Renal cortex interstitium (tissue), 11 donors: ENCODE data around the gene STOX1. TPM values are rescaled to one million over a fixed set of nuclear protein-coding genes. Genes with fewer than 3 reads are reported as not detected.
"Not testable (repeated sequence)": the region's sequence is repeated elsewhere in the genome, so short reads cannot be mapped to it uniquely, and the experiment has no call there.

Experiments
- DNase-seq, 11 donors: peaks; one replicate each; pipeline ENCODE4 v3.0.0-alpha.2; 2013; ENCODE audit warnings: low read depth in 9 of 11, low spot score in 4 of 11; ENCODE audit errors: extremely low read depth in 1 of 11
- polyA plus RNA-seq, 3 donors: library from polyadenylated mRNA; unstranded; fragments of 120-200 nt; gene quantifications; one replicate each; pipeline ENCODE4 v1.2.1, GENCODE V29; 2013; ENCODE audit not compliant: insufficient read length in 3 of 3

The STOX1 gene
- polyA plus RNA-seq, 3 donors, result 6.1 to 12.4 (median 10.2) TPM

DNA sequence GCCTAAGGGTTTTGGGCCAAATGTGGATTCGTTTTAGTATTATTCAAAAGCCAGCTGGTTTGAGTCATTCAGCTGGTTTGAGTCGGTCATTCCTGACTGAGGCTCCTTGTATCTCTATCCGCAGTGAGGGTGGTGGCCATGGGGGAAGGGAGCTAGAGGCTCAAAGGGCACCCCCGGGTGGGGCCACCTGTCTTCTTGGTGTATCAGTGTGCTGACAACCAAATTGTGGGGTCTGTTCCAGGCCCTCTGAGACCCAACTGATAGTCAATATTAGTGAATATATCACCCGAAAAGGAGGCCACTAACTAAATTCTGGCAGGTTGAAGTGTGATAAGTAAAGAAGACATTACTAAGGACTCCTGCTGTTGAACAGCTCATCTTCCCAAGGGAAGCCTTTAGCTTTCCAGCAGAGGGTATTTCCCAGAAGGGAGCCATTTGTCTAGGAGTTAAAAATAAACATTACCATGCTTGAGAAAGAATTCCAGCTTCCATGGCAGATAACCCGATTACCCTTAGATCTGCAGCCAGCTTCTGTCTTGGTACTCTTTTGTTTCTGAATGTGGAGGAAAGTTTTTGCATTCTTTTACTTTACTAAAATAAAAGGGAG lies 43.9 kb downstream of the STOX1 start:
- DNase-seq, result no peak

DNA sequence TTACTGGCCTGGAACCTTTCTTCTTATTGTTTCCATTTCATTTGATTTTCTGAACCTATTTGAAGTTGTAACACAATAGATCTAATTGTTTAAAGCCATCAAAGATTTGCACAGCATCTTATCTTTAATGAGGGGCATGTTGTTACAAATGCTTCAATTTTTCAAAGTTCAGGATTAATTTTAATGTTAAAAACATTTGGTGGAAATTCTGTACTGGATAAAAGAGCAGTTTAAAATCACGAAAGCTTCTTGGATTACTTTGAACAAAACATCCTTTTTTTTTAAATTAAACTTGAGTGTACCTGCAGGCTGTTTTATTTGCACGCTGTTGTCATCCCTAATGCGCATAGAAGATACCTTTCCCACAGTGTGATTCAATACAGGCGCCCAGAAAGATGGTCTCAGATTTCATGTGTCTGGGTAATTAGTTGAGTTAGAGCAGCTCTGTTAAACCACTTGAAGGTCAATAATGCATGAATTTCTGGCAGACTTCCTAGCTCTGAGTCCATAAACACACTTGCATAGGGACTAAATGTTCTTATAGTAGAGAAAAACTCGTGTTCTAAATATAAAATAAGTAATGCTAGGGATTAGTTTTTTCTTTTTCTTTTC lies 44.5 kb downstream of the STOX1 start:
- peak; percentile 63 to 89 (median 77) for DNase-seq

DNA sequence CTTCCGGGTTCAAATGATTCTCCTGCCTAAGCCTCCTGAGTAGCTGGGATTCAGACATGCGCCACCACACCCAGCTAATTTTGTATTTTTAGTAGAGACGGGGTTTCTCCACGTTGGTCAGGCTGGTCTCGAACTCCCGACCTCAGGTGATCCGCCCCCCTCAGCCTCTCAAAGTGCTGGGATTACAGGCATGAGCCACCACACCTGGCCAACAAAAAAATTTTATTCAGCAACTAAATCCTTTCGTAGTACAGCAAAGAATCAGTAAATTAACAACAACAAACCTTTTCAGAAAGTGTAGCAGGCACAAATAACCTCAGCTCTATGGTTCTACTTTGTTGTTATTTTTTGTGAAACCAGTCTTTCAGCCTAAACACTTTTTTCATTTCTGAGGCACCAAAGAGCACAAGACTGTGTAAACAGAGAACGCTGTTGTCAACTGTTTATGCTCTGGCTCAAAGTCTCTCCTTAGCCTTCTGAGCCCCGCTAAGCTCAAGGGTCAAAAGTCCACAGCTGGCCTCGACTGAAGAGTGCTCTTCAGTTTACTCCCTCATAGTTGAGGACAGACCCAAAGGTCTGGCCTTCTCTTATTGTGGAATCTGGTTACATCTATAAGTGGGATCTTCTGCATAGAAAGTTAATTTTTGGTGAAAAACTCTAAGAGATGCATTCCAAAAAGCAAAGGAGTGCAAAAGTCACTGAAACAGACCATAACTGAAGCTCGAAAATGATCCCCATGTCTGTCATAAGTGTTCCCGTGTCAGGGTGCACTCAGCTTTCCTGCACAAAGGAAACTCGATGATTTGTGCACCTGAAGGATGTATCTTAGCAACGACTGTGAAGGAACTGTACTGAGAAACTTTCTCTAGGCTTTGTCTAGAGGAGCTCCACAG lies 49.2 kb downstream of the STOX1 start:
- peak in 8 of 11 donors; percentile 31 to 72 (median 46) for DNase-seq

DNA sequence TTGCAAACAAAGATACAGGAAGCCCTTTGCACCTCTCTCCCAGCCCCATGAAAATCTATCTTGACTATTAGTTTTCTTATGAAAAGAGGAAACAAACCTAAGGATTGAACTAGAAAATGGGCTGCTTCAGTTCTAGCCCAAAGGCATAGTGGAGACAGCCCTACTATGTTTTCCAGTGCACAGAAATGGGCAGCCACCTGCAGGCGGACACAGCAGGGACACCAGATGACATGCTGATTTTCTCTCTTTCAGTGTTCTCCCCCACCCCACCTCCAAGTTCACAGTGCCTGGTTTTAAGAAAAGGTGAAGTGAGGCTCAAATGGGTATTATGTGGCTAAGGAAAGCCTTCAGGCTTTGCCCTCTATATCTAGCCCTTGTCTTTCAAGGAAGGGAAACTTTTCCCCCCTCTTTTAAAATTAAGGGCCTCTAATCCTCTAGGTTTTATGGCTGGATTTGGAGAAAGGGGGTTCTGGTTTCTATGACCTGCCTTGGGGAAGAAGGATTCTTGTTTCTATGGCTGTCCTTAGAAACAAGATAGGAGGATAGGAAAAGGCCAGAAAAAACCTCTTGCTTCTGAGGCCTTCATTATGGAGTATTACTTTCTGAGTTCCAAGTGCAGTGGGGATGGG lies 50.3 kb downstream of the STOX1 start:
- DNase-seq, result no peak

DNA sequence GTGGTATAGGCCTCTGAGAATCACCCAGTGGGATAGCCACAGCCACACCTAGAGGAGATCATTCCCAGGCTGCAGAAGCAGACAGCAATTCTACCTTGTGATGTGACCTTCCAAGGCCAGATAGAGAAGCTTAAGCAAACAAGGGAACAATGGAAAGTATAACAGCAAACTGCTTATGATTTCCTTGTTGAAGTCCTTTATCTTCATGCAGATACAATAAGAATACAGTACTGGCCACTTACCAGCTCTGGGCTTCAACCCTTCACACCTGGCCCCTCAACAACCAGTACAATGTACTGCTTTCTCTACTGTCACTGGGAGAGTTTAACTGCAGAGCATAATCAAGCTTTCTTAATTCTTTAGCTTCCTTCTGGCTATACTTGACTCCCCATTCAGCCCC lies 51.2 kb downstream of the STOX1 start:
- no peak for DNase-seq

DNA sequence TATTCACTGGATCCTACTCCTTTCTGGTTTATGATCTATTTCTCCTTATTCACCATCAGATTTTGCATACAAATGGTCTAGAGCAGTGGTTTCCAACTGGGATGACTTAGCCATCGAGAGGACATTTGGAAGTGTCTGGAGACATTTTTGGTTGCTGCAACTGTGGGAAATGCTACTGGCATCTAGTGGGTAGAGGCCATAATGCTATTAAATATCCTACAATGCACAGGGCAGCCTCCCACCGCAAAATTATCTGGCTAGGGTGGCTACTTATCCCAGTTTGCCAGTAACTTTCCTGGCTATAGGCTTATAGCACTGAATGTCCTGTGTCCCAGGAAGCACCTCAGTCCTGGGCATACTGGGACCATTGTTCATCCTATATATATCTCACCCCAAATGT lies 52.3 kb downstream of the STOX1 start:
- DNase-seq, result no peak

DNA sequence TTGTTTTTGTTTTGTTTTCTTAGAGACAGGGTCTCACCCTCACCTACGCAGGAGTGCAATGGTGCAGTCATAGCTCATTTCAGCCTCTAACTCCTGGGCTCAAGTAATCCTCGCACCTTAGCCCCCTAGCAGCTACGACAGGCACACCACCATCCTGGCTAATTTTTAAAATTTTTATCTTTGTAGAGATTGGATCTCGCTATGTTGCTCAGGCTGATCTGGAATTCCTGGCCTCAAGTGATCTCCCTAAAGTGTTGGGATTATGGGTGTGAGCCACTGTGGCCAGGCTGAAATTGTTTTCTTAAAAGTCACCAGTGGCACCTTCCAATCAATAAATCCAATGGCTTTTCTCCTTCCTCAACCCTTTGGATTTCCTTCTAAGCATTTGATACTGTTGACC lies 52.9 kb downstream of the STOX1 start:
- DNase-seq, result no peak

DNA sequence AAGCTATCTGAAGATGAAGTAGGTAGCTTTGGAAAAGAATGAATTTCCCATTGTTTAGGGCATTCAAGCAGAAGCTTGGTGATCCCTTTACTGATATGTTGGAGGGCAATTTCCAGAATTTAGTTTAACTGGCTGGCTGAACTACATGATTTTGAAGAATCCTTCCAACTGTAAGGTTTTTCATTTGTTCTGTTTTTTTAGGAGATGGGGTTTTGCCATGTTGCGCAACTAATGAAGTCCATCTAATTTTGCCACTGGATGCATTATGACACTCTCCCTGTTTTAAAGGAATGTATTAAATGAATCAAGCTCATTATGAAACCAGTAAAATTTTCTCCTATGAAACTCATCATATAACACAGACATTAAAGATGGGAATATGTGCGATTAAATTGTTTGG lies 67.7 kb downstream of the STOX1 start:
- no peak for DNase-seq

DNA sequence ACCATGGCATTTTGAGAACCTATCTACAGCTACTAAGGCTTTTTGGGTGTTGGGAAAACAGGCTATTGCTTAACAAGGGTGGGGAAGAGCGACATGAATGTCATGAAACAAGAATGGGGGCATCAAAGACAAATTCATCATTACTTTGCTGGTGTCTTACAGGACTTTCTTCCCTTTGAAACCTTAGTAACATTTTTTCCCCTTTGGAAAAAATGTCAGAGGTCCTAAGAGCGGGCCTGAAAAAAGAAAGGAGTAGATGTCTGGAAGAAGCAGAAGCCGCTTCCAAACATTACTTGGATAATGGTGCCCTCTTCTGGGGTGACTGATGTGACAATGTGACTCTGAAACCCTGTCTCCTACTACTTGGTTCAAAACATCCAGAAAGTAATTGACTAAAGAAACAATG lies 70.0 kb downstream of the STOX1 start:
- DNase-seq, result peak in 10 of 11 donors; percentile 48 to 78 (median 66)

DNA sequence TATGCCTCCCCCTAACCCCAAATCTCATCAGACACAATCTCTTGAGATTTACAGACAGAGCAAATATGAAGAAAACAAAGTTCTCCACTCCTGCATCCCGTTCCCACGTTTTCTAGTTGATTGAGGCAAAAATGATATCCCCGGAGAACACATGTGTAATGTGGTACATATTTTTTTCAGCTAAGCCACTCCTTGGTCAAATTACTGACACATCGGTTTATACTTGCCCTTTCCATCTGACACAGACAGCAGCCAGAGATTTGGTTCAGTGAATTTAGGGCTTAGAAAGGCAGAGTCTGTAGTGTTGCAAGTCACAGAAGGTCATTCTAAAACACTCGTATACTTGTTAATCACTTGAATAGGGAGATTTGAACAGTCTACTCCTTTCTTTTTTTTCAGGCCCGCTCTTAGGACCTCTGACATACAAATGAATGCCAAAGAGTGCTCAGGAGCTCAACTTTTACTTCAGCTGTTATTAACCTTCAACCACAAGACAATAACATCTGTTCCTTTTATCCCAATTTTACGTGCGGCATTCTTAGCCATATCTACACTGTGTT lies 71.9 kb downstream of the STOX1 start:
- DNase-seq, result no peak

DNA sequence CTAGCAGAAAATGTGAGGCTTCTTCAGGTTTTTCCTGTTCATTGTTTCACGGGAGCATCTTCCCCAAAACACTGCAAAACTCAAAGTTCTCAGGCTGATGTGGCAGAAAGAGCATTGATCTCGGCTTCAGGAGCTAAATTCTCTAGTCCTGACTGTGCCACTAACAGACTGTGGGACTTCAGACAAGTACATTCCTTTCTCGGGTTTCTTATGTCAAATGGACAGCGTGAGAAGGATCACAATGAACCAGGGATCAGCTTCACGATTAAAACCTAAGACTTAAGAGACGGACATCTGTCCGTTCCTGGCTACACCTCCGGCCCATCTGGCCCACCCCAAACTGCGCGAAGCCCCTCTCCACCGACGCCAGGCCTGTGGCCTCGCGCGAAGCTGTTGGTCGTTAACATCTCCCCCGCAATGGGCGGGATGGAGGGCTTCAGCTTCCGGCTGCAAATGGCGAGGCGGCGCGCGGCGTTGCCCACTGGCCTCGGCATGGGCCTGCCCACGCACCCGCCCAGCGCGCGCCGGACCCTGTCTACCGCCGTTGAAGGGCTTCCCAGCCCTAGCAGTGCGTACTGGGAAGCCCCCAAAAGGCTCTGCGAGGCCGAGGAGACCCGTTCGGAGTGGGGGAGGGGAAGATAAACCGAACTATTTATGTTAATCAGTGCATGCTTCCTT lies 73.2 kb downstream of the STOX1 start:
- no peak for DNase-seq

DNA sequence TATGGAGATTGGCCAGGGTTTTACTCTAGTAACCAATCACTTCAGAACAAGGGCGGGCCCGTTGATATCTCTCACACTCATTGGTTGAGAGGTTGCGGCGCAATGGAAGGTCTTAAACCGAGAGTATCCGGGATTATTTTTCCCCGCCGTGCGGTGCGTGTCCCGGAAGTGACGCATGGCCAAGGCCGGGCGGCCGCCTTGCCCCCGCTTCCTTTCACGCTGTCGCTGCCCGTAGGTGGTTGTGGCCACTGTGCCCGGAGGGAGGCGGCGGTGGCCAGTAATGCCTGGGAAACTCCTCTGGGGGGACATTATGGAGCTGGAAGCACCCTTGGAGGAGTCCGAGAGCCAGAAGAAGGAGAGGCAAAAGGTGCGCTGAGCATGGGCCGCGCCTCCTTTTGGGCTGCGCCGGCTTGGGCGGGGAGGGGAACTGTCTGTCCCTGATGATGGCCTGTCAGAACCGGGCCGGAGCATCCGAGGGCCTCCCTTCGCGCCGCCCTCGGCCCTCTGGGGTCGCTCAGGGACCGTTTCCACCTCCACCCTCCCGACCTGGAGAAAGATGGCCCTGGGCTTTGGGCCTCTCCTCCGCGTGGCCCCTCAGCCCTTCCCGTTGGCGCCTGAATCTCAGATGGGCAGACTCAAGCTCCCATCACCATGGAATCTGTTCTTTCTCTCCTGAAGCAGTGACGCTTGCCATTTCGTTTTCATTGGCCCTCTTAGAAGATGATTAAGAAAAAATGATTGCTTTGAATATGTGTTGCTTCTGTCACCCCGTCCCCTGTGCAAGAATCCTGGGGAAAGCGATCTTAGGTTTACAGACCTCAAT lies 74.0 kb downstream of the STOX1 start, which contains the start of gene DDX50:
Gene DDX50 (plus strand): TSS at position 211 of the 823 bp plus-strand sequence. CDS start 70 bp downstream, at position 281.
- peak; percentile 96 to 100 (median 99) for DNase-seq

DNA sequence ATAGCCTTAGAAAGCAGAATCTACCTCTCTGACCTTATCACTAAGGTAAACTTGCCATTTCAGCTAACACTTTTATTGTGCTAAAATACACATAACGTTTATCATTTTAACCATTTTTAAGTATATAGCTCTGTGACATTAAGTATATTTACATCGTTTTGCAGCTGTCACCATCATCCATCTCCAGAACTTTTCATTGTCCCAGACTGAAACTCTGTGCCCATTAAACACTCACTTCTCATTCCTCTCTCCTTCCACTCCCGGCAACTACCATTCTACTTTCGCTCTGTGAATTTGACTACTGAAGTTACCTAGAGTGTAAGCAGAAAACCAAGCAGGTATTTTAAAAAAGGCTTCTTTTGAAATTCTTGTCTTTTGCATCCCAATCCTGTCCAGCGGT lies 75.1 kb downstream of the STOX1 start:
- no peak for DNase-seq

DNA sequence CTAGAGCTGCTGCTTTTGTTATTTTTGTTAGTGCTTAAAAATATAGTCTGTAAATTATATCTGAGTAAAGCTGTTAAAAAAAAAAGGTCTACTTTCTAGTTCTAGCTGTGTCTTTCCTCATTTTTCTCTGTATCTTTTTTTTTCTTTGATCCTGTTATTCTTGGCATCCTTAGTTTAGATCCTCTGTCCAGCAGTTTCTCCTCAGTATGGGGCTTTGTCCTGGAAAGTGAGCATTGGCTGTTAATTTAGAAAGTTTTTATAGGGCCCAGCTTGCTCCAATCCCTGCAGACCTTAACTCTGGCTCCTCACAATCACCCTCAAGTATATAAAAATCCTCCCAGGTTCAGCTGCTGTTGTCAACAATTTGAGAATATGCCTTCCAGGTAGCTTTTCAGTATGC lies 97.3 kb downstream of the STOX1 start:
- DNase-seq, result peak in 2 of 11 donors; percentile 9 to 11

DNA sequence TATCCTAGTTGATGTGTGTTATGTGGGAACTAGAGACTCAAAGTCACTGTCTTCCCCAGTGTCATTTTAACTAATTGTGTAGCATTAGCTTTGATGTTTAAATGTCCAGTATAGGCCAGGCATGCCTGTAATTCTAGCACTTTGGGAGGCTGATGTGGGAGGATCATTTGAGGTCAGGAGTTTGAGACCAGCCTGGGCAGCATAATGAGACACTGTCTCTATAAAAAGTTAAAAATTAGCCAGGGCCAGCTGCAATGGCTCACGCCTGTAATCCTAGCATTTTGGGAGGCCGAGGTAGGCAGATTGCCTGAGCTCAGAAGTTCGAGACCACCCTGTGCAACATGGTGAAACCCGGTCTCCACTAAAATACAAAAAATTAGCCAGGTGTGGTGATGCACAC lies 98.2 kb downstream of the STOX1 start:
- no peak for DNase-seq

DNA sequence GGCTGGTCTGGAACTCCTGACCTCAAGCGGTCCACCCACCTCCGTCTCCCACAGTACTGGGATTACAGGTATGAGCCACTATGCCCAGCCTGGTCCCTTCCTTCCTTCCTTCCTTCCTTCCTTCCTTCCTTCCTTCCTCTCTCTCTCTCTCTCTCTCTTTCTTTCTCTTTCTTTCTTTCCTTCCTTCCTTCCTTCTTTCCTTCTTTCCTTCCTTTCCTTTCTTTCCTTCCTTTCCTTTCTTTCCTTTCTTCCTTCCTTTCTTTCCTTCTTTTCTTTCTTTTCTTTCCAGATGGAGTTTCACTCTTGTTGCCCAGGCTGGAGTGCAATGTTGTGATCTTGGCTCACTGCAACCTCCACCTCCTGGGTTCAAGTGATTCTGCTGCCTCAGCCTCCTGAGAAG lies 101.8 kb downstream of the STOX1 start:
- DNase-seq, result not testable (repeated sequence)

DNA sequence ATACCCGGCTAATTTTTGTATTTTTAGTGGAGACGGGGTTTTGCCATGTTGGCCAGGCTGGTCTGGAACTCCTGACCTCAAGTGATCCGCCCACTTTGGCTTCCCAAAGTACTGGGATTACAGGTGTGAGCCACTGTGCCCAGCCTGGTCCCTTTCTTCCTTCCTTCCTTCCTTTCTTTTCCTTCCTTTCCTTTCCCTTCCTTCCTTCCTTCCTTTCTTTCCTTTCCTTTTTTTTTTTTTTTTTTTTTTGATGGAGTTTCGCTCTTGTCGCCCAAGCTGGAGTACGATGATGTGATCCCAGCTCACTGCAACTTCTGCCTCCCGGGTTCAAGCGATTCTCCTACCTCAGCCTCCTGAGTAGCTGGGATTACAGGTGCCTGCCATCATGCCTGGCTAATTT lies 102.6 kb downstream of the STOX1 start:
- not testable (repeated sequence) for DNase-seq

DNA sequence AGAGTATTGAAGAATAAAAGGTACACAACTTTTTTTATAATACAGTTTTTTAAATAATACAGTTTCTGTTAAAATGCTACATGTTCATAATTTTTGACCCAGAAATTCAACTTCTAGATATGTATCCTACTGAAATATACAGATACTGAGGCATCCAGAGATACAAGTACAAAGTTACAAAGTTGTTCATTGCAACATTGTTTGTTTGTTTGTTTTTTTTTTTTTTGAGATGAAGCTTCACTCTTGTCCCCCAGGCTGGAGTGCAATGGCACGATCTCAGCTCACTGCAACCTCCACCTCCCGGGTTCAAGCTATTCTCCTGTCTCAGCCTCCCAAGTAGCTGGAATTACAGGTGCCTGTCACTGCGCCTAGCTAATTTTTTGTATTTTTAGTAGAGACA lies 105.5 kb downstream of the STOX1 start:
- DNase-seq, result not testable (repeated sequence)
